HG02610 (cell line): ENCODE results near the gene CRB2.

ENCODE experiments used
- ATAC-seq: cut with Tn5 transposase; IDR thresholded peaks from one replicate; pipeline ENCODE4 v1.9.1; 2021; ENCODE audit warnings: mild to moderate bottlenecking, moderate library complexity; ENCODE audit not compliant: unreplicated experiment

The CRB2 gene

DNA sequence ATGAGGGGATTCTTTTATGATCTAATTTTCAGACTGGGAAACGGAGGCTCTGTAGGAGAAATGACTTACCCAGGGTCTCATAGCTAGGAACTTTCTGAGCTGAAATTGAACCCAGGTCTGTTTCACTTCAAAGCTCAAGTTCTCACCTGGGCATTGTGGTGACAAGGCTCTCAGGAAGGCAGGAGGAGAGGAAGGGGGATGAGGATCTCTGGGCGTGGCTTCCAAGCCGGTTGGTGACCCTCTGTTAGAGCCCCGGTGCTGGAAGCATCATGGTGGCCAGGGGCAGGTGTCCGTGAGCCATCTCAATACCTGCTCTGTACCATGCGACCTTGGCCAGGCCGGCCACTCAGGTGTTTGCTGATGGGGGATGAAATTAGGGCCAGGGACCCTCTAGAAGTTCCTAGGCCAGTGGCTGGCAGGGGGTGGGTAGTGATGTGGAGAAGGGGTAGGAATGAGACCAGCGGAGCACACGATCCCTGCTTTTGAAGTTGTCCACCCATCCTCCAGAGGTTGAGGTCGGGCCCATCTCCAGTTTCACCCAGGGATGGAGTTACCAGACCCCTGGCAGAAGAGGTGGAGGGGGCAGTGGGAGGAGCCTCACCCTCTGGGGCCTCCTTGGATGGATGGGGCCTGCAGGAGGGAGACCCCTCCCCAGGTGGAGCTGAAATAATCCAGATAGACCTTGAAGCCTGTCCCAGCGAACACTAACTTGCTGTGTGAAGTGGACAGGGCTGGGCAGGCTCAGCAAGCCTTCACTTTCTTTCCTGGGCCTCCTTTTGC is 5.9 kb downstream of the CRB2 start:
- ATAC-seq: no peak

DNA sequence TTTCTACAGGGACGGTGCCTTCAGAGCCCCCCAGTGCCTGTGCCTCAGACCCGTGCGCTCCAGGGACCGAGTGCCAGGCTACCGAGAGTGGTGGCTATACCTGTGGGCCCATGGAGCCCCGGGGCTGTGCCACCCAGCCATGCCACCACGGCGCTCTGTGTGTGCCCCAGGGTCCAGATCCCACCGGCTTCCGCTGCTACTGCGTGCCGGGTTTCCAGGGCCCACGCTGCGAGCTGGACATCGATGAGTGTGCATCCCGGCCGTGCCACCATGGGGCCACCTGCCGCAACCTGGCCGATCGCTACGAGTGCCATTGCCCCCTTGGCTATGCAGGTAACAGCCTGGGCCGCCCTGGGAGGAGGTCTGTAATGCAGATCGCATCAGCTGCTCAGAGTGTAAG is 6.9 kb downstream of the CRB2 start:
- ATAC-seq: no peak

DNA sequence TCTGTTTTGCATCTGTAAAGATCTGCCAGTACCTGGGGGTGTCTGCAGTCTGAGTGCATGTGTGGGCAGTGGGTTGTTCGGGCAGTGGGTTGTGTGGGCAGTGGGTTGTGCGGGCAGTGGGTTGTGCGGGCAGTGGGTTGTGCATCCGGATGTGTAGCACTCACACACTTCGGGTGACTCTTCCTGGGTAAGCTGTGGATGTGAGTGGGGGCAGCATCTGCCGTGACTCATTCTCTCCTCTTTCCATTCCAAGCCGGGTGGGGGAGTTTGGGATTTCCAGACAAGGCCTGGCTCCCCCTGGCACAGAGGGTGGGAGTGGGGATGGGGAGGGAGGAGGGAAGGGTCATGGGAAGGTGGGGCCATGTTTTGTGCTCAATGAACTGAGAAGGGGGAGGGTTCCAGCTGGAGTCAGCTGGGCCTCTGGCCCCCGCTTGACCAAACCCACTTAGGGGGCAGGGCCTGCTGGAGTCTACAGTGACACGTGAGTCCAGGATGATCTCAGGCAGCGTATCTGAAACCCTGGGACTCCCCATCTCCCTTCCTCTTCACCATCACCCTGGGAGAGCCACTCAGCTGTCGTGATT is 8.3 kb downstream of the CRB2 start:
- ATAC-seq: no peak

DNA sequence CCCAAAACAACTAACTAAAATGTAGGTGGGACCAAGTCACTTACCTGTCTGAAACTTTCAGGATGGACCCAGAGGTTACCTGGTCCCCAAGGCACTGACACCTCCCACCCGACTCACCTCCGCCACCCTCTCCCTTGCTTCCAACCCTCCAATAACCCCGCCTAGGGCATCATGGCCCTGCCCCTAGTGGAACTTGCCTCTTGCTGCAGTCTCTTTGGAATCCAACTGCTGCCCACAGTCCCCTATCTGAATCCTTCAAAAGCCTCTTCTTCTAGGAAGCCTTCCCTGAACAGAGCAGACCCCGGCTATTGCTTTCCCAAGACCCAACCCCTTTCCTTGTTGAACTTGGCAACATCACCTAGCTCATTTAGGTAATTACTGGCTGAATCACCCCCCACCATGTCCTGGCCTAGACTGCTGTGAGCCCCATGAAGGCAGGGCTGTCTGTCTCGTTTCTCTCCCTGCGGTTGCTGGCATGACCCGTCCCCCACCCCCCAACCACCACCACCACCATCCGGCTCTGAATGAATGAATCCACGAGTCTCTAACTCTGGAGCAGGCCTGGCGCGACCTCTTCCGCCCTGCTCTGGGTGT is 9.4 kb downstream of the CRB2 start:
- no peak for ATAC-seq

DNA sequence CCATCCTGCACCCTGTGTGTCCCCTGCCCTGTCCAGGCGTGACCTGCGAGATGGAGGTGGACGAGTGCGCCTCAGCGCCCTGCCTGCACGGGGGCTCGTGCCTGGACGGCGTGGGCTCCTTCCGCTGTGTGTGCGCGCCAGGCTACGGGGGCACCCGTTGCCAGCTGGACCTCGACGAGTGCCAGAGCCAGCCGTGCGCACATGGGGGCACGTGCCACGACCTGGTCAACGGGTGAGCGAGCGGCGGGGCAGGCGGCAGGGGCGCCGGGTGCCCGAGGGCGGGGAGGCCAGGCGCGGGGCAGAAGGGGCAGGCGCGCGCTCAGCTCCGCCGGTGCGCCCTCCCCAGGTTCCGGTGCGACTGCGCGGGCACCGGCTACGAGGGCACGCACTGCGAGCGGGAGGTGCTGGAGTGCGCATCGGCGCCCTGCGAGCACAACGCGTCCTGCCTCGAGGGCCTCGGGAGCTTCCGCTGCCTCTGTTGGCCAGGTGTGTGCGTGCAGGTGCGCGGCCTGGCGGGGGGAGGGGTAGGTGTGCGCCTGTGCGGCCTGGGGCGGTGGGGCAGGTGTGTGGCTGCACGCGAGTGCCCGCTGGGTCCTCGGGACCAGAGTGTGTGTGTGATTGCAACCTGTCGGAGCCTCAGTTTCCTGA is 10.0 kb downstream of the CRB2 start:
- no peak for ATAC-seq

DNA sequence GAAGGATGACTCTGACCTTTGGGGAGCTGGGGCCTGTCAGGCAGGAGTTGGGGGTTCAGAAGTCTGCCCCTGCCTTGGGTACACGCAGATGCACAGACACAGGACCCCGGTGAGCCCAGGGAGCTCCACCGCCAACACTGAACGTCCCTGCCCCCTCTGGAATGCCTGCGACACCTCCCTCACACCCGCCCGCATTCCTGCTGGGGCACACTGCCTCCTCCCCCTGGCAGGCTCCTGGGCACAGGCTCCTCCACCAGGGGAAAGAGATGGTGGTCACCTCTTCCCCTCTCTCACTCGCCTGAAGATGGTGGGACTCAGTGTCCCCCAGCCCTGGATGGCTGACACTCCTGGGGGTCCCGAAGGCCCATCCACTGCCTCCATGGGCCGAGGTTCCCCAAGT is 12.0 kb downstream of the CRB2 start:
- ATAC-seq: no peak

DNA sequence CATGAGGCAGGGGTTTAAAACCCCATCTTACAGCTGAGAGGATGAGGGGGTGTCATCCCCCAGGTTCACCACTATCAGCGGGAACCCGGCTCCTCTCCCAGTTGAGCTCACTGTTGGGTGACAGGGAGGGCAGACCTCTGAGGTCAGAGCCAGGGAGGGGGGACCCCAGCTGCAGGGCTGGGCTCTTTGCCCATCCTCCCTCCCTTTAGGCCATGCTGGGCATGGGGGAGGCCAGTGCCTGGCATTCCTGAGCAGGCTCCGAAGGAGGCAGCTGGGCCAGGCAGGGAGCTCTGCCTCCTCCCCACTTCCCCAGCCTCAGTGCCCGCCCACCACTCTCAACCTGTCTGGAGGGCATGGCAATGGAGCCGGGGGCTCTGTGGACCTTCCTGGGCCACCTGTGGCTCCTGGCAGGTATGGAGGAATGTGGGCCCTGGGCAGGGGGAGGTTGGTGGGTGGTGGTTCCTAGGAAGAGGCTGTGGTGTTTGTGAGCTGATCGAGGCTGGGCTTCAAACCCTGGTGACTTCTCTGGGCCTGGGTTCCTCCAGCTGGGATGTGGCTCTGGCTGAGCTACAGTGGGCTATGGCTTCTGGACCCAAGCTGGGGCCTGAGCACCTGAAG is 12.6 kb downstream of the CRB2 start:
- no peak for ATAC-seq

DNA sequence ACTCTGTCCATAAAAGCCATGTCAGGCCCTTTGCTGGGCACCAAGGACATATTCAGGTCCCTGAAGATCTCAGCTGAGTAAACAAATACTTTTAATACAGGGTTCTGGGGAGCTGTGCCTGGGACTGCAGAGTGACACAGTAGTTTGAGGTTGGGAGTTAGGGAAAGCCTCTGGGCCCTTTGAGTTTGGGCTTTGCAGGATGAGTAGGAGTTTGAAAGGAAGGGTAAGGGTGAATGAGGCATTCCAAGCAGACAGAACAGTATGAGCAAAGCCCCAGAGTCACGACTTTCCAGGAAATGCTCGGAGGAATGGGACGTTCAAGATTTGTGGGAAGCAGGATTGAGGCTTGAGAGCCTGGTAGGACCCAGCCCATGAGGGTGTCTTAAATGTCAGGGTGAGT is 13.3 kb downstream of the CRB2 start:
- no peak for ATAC-seq

DNA sequence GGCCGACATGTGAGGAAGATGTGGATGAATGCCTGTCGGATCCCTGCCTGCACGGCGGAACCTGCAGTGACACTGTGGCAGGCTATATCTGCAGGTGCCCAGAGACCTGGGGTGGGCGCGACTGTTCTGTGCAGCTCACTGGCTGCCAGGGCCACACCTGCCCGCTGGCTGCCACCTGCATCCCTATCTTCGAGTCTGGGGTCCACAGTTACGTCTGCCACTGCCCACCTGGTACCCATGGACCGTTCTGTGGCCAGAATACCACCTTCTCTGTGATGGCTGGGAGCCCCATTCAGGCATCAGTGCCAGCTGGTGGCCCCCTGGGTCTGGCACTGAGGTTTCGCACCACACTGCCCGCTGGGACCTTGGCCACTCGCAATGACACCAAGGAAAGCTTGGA is 14.1 kb downstream of the CRB2 start:
- ATAC-seq: no peak

DNA sequence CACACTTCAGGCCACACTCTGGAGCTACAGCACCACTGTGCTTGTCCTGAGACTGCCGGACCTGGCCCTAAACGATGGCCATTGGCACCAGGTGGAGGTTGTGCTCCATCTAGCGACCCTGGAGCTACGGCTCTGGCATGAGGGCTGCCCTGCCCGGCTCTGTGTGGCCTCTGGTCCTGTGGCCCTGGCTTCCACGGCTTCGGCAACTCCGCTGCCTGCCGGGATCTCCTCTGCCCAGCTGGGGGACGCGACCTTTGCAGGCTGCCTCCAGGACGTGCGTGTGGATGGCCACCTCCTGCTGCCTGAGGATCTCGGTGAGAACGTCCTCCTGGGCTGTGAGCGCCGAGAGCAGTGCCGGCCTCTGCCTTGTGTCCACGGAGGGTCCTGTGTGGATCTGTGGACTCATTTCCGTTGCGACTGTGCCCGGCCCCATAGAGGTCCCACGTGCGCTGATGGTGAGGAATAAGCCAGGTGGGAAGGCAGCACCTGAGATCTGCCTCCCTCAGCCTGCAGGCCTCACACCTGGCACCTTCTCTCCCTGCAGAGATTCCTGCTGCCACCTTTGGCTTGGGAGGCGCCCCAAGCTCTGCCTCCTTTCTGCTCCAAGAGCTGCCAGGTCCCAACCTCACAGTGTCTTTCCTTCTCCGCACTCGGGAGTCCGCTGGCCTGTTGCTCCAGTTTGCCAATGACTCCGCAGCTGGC is 14.7 kb downstream of the CRB2 start:
- no peak for ATAC-seq

DNA sequence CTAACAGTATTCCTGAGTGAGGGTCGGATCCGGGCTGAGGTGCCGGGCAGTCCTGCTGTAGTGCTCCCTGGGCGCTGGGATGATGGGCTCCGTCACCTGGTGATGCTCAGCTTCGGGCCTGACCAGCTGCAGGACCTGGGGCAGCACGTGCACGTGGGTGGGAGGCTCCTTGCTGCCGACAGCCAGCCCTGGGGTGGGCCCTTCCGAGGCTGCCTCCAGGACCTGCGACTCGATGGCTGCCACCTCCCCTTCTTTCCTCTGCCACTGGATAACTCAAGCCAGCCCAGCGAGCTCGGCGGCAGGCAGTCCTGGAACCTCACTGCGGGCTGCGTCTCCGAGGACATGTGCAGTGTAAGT is 15.2 kb downstream of the CRB2 start:
- ATAC-seq: no peak

DNA sequence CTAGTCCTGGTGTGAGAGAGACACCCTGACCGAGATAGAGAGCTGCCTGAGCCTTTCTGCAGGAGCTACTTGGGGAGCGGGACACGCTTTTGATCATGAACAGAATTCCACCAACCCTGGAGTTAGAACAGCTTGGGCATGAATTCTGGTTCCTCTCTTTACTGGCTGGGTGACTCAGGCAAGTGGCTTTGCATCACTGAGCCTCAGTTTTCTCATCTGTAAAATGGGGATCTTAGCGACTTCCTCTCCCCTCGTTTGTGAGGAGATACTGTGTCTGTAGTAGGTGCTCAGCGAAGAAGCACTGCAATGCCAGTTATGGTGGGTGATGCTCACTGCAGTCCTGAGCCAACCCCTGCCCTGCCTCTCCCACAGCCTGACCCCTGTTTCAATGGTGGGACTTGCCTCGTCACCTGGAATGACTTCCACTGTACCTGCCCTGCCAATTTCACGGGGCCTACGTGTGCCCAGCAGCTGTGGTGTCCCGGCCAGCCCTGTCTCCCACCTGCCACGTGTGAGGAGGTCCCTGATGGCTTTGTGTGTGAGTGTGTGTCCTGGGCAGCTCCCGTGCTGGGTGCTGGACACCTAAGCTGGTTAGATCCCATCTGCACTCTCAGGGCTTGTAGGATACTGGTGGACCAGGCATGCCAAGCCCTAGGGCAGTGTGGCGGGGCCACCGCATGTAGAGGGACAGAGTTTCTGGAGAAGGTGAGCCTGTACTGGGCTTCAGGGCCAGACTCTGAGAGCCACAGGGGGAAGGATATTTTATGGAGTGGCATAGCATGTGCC is 16.0 kb downstream of the CRB2 start:
- no peak for ATAC-seq

DNA sequence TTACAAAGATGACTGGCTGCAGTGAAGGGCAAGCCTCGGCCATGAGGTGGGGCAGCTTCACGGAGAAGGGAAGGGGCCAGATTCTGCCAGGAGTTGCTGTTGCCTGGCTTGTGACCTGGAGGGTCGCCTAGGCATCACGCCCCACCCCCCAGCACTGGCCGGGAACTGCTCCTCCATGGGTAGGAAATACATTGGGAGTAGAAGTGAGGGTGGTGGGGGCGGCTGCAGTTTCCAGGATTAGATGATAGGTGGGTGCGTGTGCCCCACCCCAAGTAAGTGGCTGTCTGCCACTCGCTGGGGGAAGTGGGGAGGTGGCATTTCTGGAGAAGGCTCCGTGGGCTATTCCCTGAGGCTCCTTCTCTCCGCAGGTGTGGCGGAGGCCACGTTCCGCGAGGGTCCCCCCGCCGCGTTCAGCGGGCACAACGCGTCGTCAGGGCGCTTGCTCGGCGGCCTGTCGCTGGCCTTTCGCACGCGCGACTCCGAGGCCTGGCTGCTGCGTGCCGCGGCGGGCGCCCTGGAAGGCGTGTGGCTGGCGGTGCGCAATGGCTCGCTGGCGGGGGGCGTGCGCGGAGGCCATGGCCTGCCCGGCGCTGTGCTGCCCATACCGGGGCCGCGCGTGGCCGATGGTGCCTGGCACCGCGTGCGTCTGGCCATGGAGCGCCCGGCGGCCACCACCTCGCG is 16.9 kb downstream of the CRB2 start:
- ATAC-seq: no peak

DNA sequence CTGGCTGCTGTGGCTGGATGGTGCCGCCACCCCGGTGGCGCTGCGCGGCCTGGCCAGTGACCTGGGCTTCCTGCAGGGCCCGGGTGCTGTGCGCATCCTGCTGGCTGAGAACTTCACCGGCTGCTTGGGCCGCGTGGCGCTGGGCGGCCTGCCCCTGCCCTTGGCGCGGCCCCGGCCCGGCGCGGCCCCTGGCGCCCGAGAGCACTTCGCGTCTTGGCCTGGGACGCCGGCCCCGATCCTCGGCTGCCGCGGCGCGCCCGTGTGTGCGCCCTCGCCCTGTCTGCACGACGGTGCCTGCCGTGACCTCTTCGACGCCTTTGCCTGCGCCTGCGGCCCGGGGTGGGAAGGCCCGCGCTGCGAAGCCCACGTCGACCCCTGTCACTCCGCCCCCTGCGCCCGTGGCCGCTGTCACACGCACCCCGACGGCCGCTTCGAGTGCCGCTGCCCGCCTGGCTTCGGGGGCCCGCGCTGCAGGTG is 17.5 kb downstream of the CRB2 start:
- ATAC-seq: no peak

DNA sequence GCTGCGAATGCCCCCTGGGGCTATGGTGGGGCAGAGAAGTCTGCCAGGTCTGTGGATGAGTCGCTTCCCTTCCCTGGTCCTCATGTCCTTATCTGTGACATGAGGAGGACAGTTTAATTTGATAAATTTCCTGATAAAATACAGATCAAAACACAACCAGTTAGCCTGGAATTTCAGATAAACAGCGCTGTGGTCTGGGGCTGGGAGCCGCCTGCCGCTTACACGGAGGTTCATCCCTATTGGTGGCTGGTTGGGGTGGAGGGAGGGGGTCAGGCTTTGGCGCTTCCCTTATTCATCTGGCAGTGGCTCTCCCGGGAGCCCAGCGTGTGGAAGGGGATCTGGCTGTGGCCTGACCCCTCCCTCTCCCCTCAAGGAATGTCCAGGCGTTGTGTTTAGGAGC is 17.9 kb downstream of the CRB2 start:
- no peak for ATAC-seq

DNA sequence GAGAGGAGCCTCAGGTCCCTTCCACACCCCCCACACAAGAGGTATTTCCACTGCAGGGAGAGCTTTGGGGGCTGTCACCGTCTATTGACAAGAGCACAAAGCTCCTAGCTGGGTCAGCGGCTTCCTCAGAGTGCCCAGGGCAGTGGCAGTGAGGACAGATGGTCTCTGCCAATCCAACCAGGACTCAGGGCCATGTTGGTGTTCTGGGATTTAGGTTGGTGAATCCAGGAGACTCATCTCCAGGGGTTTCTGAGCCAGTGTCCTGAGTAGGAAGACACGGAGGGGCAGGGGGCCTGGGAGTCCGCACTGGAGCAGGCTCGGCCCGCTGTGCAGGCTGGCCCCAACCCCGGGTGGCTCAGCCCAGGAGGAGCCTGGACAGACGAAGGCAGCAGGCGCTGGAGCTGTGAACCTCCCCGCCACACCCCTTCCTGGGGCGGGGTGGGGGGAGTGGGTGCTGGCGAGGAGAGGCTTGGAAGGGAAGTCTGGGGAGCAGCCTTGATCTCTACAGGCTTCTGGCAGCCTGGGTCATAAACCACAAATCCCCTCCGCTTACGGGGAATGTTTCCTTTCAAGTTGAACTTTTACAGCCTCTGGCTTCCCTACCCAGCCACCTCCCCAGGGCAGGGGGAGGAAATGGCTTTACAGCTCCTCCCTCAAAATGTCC is 19.6 kb downstream of the CRB2 start:
- ATAC-seq: no peak

DNA sequence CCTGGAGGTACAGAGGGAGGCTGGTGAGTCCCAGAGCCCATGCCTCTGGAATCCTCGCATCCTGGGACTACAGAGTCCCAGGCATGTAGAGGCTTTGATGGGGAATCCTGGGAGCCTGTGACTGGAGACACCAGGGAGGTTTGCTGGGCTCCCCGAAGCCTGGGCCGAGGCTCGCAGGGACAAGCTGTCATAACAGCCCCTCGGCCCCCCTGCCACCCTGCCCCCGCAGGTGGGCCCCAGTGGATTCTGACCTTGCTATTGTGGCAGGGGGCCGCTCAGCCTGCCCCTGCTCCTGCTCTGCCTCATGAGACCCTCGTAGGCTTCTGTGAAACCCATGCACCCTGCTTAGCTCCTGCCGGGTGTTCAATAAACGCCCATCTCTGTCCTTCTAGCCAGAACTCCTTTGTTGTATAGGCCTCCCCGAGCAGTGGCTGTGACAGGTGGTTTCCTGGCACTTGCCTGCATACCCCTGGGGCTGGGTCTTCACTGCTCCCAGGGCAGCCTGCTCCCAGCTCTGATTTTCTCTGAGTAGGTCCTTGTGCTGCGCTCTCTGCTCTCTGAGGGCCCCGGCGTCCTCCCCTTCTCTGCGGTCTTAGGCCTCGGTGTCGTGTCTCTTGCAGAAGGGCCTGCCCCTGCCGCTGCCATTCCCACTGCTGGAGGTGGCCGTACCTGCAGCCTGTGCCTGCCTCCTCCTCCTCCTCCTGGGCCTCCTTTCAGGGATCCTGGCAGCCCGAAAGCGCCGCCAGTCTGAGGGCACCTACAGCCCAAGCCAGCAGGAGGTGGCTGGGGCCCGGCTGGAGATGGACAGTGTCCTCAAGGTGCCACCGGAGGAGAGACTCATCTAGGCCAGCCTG is 20.4 kb downstream of the CRB2 start:
- ATAC-seq: no peak
